D721Med (cell line): ENCODE measurements around the gene IL4R.
A peak's percentile ranks its signal among the peaks of the same experiment; 100 is the strongest.

ENCODE experiments used
- DNase-seq: peaks from one replicate; pipeline ENCODE4 v3.0.0; 2011; ENCODE audit warnings: low spot score; ENCODE audit not compliant: insufficient read length
- FAIRE-seq: peaks from 2 replicates; lab custom pipeline; 2011; peaks lifted over from hg19 to GRCh38; lab: Jason Lieb, UNC
- TF ChIP-seq, protein P1 (sequence below): IDR thresholded peaks from 2 replicates; pipeline ENCODE4 v1.5.1; 2012; ENCODE audit warnings: mild to moderate bottlenecking, control low read depth; ENCODE audit not compliant: insufficient read depth; ENCODE audit errors: missing control alignments

The IL4R gene

GRCh38 chr16:27365142-27366089 lies 51.6 kb downstream of the IL4R start:
- TF ChIP-seq, protein P1, sequence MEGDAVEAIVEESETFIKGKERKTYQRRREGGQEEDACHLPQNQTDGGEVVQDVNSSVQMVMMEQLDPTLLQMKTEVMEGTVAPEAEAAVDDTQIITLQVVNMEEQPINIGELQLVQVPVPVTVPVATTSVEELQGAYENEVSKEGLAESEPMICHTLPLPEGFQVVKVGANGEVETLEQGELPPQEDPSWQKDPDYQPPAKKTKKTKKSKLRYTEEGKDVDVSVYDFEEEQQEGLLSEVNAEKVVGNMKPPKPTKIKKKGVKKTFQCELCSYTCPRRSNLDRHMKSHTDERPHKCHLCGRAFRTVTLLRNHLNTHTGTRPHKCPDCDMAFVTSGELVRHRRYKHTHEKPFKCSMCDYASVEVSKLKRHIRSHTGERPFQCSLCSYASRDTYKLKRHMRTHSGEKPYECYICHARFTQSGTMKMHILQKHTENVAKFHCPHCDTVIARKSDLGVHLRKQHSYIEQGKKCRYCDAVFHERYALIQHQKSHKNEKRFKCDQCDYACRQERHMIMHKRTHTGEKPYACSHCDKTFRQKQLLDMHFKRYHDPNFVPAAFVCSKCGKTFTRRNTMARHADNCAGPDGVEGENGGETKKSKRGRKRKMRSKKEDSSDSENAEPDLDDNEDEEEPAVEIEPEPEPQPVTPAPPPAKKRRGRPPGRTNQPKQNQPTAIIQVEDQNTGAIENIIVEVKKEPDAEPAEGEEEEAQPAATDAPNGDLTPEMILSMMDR: no peak
- DNase-seq: no peak
- no peak for FAIRE-seq

- TF ChIP-seq, protein P1: no peak
- FAIRE-seq: no peak
- DNase-seq: no peak
Observed at GRCh38 chr16:27366687-27367460, 53.1 kb downstream of the IL4R start.

- peak; percentile 47 for DNase-seq
Observed at GRCh38 chr16:27367461-27368357, 53.9 kb downstream of the IL4R start.

DNA sequence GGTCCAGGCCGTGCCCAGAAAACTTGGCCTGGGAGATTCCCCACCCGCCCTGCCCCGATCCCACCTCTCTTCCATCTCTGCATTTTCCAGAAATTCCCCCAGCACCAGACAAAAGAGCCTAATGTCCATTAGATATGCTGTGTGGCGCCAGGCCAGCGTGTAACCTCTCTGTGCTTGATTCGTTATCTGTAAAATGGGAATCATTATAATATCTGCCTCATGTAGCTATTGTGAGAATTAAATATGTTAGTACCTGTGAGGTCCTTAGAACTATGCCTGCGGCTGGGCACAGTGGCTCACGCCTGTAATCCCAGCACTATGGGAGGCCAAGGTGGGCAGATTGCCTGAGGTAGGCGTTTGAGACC lies 54.6 kb downstream of the IL4R start:
- TF ChIP-seq, protein P1: no peak
- DNase-seq (no peak), FAIRE-seq (no peak)

More at GRCh38 chr16:27367461-27368357, 53.9 kb downstream of the IL4R start:
- TF ChIP-seq, protein P1: peak; percentile 49
- no peak for FAIRE-seq

GRCh38 chr16:27369806-27370205 lies 56.0 kb downstream of the IL4R start:
- DNase-seq (no peak), FAIRE-seq (no peak)
- TF ChIP-seq, protein P1: no peak

GRCh38 chr16:27370318-27370717 lies 56.5 kb downstream of the IL4R start:
- TF ChIP-seq, protein P1: no peak
- DNase-seq: no peak
- FAIRE-seq: no peak
